Measurements from ENCODE around the gene RBL1.

DNA sequence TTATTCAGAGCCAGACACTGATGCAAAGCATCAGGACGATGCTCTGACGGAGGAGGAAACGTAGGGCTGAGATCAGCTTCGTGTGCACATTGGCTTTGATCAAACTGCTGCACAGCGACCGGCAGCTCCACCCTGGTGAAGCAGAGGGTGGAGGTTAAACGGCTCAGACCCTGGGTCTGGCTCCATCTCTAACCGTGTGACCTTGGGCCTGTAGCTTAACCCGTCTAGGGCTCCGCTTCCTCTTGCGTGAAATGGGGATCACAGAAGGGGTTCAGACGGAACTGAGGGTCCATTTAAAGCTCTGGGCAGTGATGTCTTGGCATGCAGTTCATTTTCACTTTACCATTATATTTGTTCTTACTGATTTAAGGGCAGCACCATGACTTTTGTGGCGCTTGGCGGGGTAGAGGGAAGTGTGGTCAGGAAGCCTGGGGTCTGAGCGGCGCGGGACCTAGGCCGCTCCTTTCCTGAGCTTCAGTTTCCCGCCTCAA lies 644 bp downstream of the RBL1 start:
- no peak for TF ChIP-seq CTCF (IDR thresholded peaks at IDR 0.05; ENCODE audit: low read depth, low read length, missing input control)
- TF ChIP-seq ATF3 (IDR thresholded peaks at IDR 0.05) = no peak
- no peak for TF ChIP-seq TAF1 (conservative IDR thresholded peaks at IDR 0.05)
- no peak for TF ChIP-seq RAD21 (IDR thresholded peaks at IDR 0.05)
- no peak for TF ChIP-seq EGR1 (IDR thresholded peaks at IDR 0.05; ENCODE audit: low read depth in 2 of 2)
- TF ChIP-seq YY1 (IDR thresholded peaks at IDR 0.05) = no peak
- no peak for TF ChIP-seq GABPA (IDR thresholded peaks at IDR 0.05 in 1 of 2, conservative IDR thresholded peaks at IDR 0.05 in 1 of 2)
- TF ChIP-seq, protein P1, sequence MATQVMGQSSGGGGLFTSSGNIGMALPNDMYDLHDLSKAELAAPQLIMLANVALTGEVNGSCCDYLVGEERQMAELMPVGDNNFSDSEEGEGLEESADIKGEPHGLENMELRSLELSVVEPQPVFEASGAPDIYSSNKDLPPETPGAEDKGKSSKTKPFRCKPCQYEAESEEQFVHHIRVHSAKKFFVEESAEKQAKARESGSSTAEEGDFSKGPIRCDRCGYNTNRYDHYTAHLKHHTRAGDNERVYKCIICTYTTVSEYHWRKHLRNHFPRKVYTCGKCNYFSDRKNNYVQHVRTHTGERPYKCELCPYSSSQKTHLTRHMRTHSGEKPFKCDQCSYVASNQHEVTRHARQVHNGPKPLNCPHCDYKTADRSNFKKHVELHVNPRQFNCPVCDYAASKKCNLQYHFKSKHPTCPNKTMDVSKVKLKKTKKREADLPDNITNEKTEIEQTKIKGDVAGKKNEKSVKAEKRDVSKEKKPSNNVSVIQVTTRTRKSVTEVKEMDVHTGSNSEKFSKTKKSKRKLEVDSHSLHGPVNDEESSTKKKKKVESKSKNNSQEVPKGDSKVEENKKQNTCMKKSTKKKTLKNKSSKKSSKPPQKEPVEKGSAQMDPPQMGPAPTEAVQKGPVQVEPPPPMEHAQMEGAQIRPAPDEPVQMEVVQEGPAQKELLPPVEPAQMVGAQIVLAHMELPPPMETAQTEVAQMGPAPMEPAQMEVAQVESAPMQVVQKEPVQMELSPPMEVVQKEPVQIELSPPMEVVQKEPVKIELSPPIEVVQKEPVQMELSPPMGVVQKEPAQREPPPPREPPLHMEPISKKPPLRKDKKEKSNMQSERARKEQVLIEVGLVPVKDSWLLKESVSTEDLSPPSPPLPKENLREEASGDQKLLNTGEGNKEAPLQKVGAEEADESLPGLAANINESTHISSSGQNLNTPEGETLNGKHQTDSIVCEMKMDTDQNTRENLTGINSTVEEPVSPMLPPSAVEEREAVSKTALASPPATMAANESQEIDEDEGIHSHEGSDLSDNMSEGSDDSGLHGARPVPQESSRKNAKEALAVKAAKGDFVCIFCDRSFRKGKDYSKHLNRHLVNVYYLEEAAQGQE (IDR thresholded peaks at IDR 0.05) = no peak

Measured in liver (tissue), 3 donors.